DMS 273 (cell line): ENCODE results near the gene PLEKHN1.
"Not testable (repeated sequence)": the region's sequence is repeated elsewhere in the genome, so short reads cannot be mapped to it uniquely, and the experiment has no call there.

Experiments used
- DNase-seq: peaks from one replicate; lab custom pipeline; 2025; ENCODE audit not compliant: unreplicated experiment; lab: John Stamatoyannopoulos, UW

The PLEKHN1 gene

GRCh38 chr1:991275-991674 lies 25.0 kb downstream of the PLEKHN1 start:
- DNase-seq, result not testable (repeated sequence)

GRCh38 chr1:991895-992294 lies 25.6 kb downstream of the PLEKHN1 start:
- no peak for DNase-seq

GRCh38 chr1:992362-992761 lies 26.1 kb downstream of the PLEKHN1 start:
- no peak for DNase-seq

- no peak for DNase-seq
These were observed 27.2 kb downstream of the PLEKHN1 start for GRCh38 chr1:993379-993995.

GRCh38 chr1:994546-994945 lies 28.3 kb downstream of the PLEKHN1 start:
- not testable (repeated sequence) for DNase-seq

- no peak for DNase-seq
These were observed 29.7 kb downstream of the PLEKHN1 start for GRCh38 chr1:995665-996633.

- peak; percentile 65 for DNase-seq
These were observed 30.8 kb downstream of the PLEKHN1 start for GRCh38 chr1:996851-997712.

GRCh38 chr1:997713-997992 lies 31.4 kb downstream of the PLEKHN1 start:
- no peak for DNase-seq

- DNase-seq, result peak; percentile 78
These were observed 31.9 kb downstream of the PLEKHN1 start for GRCh38 chr1:997993-998744.

GRCh38 chr1:998745-998994 lies 32.4 kb downstream of the PLEKHN1 start:
- no peak for DNase-seq

- DNase-seq, result peak; percentile 92
These were observed 32.9 kb downstream of the PLEKHN1 start for GRCh38 chr1:998995-999724.

GRCh38 chr1:999725-1000356 lies 33.6 kb downstream of the PLEKHN1 start, which contains the start of gene HES4:
Gene HES4 (minus strand): TSS chr1:1000097. CDS start chr1:999973, 124 bp downstream.
- peak; percentile 96 for DNase-seq

GRCh38 chr1:1000357-1001056 lies 34.2 kb downstream of the PLEKHN1 start:
- peak; percentile 94 for DNase-seq

GRCh38 chr1:1001057-1001783 lies 34.9 kb downstream of the PLEKHN1 start:
- peak; percentile 85 for DNase-seq

- DNase-seq, result no peak
These were observed 37.5 kb downstream of the PLEKHN1 start for GRCh38 chr1:1003618-1004419.

- DNase-seq, result peak; percentile 62
These were observed 38.1 kb downstream of the PLEKHN1 start for GRCh38 chr1:1004420-1004779.

- DNase-seq, result peak; percentile 68
These were observed 38.8 kb downstream of the PLEKHN1 start for GRCh38 chr1:1004780-1005697.
